Activated CD4-positive, alpha-beta T cell treated with anti-CD3 and anti-CD28 coated beads, Interleukin-2, Interleukin-6, amounts not matched to agents 100 ng/mL and 50 ng/mL, durations not matched to agents 16 hours and 8 hours (primary cell): ENCODE measurements around the gene CDH4.
"Not testable (repeated sequence)": the region's sequence is repeated elsewhere in the genome, so short reads cannot be mapped to it uniquely, and the experiment has no call there.

Source experiments
- DNase-seq: peaks from one replicate; pipeline ENCODE4 v3.0.0-alpha.2; 2020

CDH4 gene

GRCh38 chr20:61424011-61424627, 172.1 kb downstream of the CDH4 start:
- DNase-seq = no peak

GRCh38 chr20:61424628-61425420, 172.8 kb downstream of the CDH4 start:
- DNase-seq = no peak

GRCh38 chr20:61425541-61425991, 173.5 kb downstream of the CDH4 start:
- DNase-seq = not testable (repeated sequence)

- no peak for DNase-seq
Measured at GRCh38 chr20:61426352-61426751, 174.3 kb downstream of the CDH4 start.

- DNase-seq = no peak
Measured at GRCh38 chr20:61429458-61430227, 177.6 kb downstream of the CDH4 start.

- DNase-seq = no peak
Measured at GRCh38 chr20:61430228-61430624, 178.2 kb downstream of the CDH4 start.

- DNase-seq = no peak
Measured at GRCh38 chr20:61433176-61433575, 181.1 kb downstream of the CDH4 start.

GRCh38 chr20:61433816-61434215, 181.8 kb downstream of the CDH4 start:
- DNase-seq = no peak

GRCh38 chr20:61434341-61434781, 182.3 kb downstream of the CDH4 start:
- no peak for DNase-seq

- DNase-seq = no peak
Measured at GRCh38 chr20:61435184-61435822, 183.2 kb downstream of the CDH4 start.

GRCh38 chr20:61435823-61436220, 183.8 kb downstream of the CDH4 start:
- no peak for DNase-seq

- no peak for DNase-seq
Measured at GRCh38 chr20:61436283-61436666, 184.2 kb downstream of the CDH4 start.

GRCh38 chr20:61436667-61437279, 184.7 kb downstream of the CDH4 start:
- DNase-seq = no peak

- no peak for DNase-seq
Measured at GRCh38 chr20:61437280-61438206, 185.5 kb downstream of the CDH4 start.

GRCh38 chr20:61438285-61438684, 186.2 kb downstream of the CDH4 start:
- DNase-seq = no peak

GRCh38 chr20:61439251-61439650, 187.2 kb downstream of the CDH4 start:
- DNase-seq = no peak

GRCh38 chr20:61440548-61441055, 188.5 kb downstream of the CDH4 start:
- DNase-seq = no peak

- DNase-seq = no peak
Measured at GRCh38 chr20:61441537-61441936, 189.5 kb downstream of the CDH4 start.

GRCh38 chr20:61442075-61442670, 190.1 kb downstream of the CDH4 start:
- no peak for DNase-seq

- DNase-seq = no peak
Measured at GRCh38 chr20:61442718-61443117, 190.7 kb downstream of the CDH4 start.
